Calu3 (cell line): ENCODE data around the gene NEUROD2. TPM values are rescaled to one million over a fixed set of nuclear protein-coding genes. Genes with fewer than 3 reads are reported as not detected.
A peak's percentile ranks its signal among the peaks of the same experiment; 100 is the strongest.

ENCODE experiments used
- BruUV-seq: library from RNA; stranded (reverse); fragments of 400-500 nt; replicated peaks from 2 replicates; lab custom pipeline; 2021; lab: Mats Ljungman, UMichigan
- CTCF ChIA-PET: fragments of 300-600 bp; sonication (Branson Sonifier 250); formaldehyde crosslinking; loops from one replicate; lab custom pipeline; 2022; ENCODE audit warnings: antibody characterized with exemption; lab: Charles Lee
- DNase-seq: peaks from one replicate; pipeline ENCODE4 v3.0.0; 2022
- H3K27ac Mint-ChIP-seq: one replicate; pipeline ENCODE4 v1.8.0; 2022; ENCODE audit warnings: mixed read lengths; ENCODE audit not compliant: unreplicated experiment
- H3K27me3 Mint-ChIP-seq: one replicate; pipeline ENCODE4 v1.8.0; 2022; ENCODE audit warnings: mixed read lengths; ENCODE audit not compliant: unreplicated experiment
- H3K36me3 Mint-ChIP-seq: one replicate; pipeline ENCODE4 v1.8.0; 2022; ENCODE audit warnings: mild to moderate bottlenecking, moderate library complexity, mixed read lengths; ENCODE audit not compliant: insufficient read depth, unreplicated experiment
- H3K4me1 Mint-ChIP-seq: one replicate; pipeline ENCODE4 v1.8.0; 2022; ENCODE audit warnings: mild to moderate bottlenecking, low read depth, mixed read lengths; ENCODE audit not compliant: unreplicated experiment
- H3K4me3 Mint-ChIP-seq: one replicate; pipeline ENCODE4 v1.8.0; 2022; ENCODE audit warnings: mild to moderate bottlenecking, low read depth, moderate library complexity, mixed read lengths; ENCODE audit not compliant: unreplicated experiment
- H3K9me3 Mint-ChIP-seq: one replicate; pipeline ENCODE4 v1.8.0; 2022; ENCODE audit warnings: low read depth, mixed read lengths; ENCODE audit not compliant: unreplicated experiment
- CTCF ChIP-seq: fragments of 200-600 bp; IDR thresholded peaks from one replicate; pipeline ENCODE4 v1.8.0; 2022; ENCODE audit warnings: antibody characterized with exemption; ENCODE audit not compliant: unreplicated experiment
- intact Hi-C: fragments of 100-400 bp; cut with micrococcal nuclease; formaldehyde crosslinking; loops from one replicate; pipeline ENCODE4 v1.10.0; 2022; ENCODE audit not compliant: unreplicated experiment
- total RNA-seq: library from RNA; stranded (reverse); gene quantifications from 2 replicates; pipeline ENCODE4 v1.2.3, GENCODE V29; 2022

The NEUROD2 gene
- total RNA-seq, 1 experiment from 2014 or later, result not detected

- H3K4me1 Mint-ChIP-seq, result peaks cover 54% of the 10 kb centered on the region
- no peak overlapping the region for H3K27ac Mint-ChIP-seq
- H3K4me3 Mint-ChIP-seq, result no peak overlapping the region
- H3K36me3 Mint-ChIP-seq, result peaks cover 34% of the 10 kb centered on the region
- no TSS peak for BruUV-seq
- CTCF ChIA-PET, result interaction anchor here (0.5 to 161.2 kb wide), 30 partner anchors 14 to 1184 kb away, joined by 3 to 42089 read pairs (median 13); partner anchors contain the start of genes ERBB2, GRB7, GSDMA and GSDMB
- H3K27me3 Mint-ChIP-seq, result peaks cover 29% of the 10 kb centered on the region
- intact Hi-C loops, result loop anchor here (1.0 to 10.0 kb wide), 14 partner anchors 12 to 860 kb away; partner anchors contain the start of genes CDC6, IKZF3, MIEN1 and PNMT
- no peak for DNase-seq
- no peak for TF ChIP-seq CTCF
- no peaks in the 10 kb centered on the region for H3K9me3 Mint-ChIP-seq
These were observed 26.7 kb upstream of the NEUROD2 start for GRCh38 chr17:39634384-39634871.

GRCh38 chr17:39633570-39634183 is 26.0 kb upstream of the NEUROD2 start:
- peaks cover 34% of the 10 kb centered on the region for H3K36me3 Mint-ChIP-seq
- CTCF ChIA-PET, result interaction anchor here (0.6 to 161.2 kb wide), 24 partner anchors 13 to 853 kb away, joined by 3 to 42089 read pairs (median 28); partner anchors contain the start of genes ERBB2, GRB7, GSDMA and GSDMB
- no peak overlapping the region for H3K27ac Mint-ChIP-seq
- intact Hi-C loops, result loop anchor here (1.0 to 10.0 kb wide), 14 partner anchors 11 to 861 kb away; partner anchors contain the start of genes CDC6, IKZF3, MIEN1 and PNMT
- peaks cover 37% of the 10 kb centered on the region for H3K27me3 Mint-ChIP-seq
- H3K4me3 Mint-ChIP-seq, result no peak overlapping the region
- BruUV-seq, result no TSS peak
- peaks cover 47% of the 10 kb centered on the region for H3K4me1 Mint-ChIP-seq
- DNase-seq, result peak; percentile 81
- H3K9me3 Mint-ChIP-seq, result no peaks in the 10 kb centered on the region
- TF ChIP-seq CTCF, result no peak

GRCh38 chr17:39632153-39632941 is 24.6 kb upstream of the NEUROD2 start:
- intact Hi-C loops, result loop anchor here (5.0 to 10.0 kb wide), 4 partner anchors 482 to 862 kb away; partner anchors contain the start of gene CDC6
- Mint-ChIP-seq H3K27ac (peak overlapping the region; percentile 0), H3K4me1 (peaks cover 34% of the 10 kb centered on the region), H3K4me3 (peak overlapping the region; percentile 0), H3K36me3 (peaks cover 21% of the 10 kb centered on the region), H3K9me3 (no peaks in the 10 kb centered on the region), H3K27me3 (peaks cover 50% of the 10 kb centered on the region)
- DNase-seq, result no peak
- BruUV-seq, result no TSS peak
- CTCF ChIA-PET, result interaction anchor here (0.6 to 161.2 kb wide), 36 partner anchors 12 to 1198 kb away, joined by 3 to 42089 read pairs (median 10); partner anchors contain the start of genes ERBB2, GRB7, GSDMA and GSDMB
- TF ChIP-seq CTCF, result no peak

- Mint-ChIP-seq H3K36me3 (peaks cover 17% of the 10 kb centered on the region), H3K4me1 (peaks cover 34% of the 10 kb centered on the region), H3K9me3 (no peaks in the 10 kb centered on the region), H3K27me3 (peaks cover 59% of the 10 kb centered on the region), H3K4me3 (peak overlapping the region; percentile 0), H3K27ac (peak overlapping the region; percentile 0)
- no peak for DNase-seq
- no TSS peak for BruUV-seq
- TF ChIP-seq CTCF, result no peak
- intact Hi-C loops, result loop anchor here (5.0 to 10.0 kb wide), 4 partner anchors 483 to 863 kb away; partner anchors contain the start of gene CDC6
- CTCF ChIA-PET, result interaction anchor here (0.7 to 161.2 kb wide), 36 partner anchors 11 to 1187 kb away, joined by 3 to 42089 read pairs (median 7); partner anchors contain the start of genes ERBB2, GRB7, GSDMA and GSDMB
These were observed 23.7 kb upstream of the NEUROD2 start for GRCh38 chr17:39631403-39631802.
